Esophagus squamous epithelium (tissue), 4 donors: ENCODE measurements around the gene CDK5RAP2.

Source experiments
- POLR2A ChIP-seq, 4 donors: fragments of 450-650 bp; IDR thresholded peaks; one replicate each; pipeline ENCODE4 v1.6.1; 2017; ENCODE audit warnings: antibody characterized with exemption in 4 of 4, mild to moderate bottlenecking in 4 of 4, moderate library complexity in 3 of 4
- TF ChIP-seq, protein P1 (sequence below), 6 experiments: fragments of 450-650 bp in 4 of 6; fragments of 200-600 bp in 2 of 6; sonication (generic) in 2 of 6; IDR thresholded peaks; one replicate each; pipeline ENCODE4 v1.5.1; 2016 to 2019; ENCODE audit warnings: antibody characterized with exemption in 6 of 6, mild to moderate bottlenecking in 4 of 6, moderate library complexity in 4 of 6

DNA sequence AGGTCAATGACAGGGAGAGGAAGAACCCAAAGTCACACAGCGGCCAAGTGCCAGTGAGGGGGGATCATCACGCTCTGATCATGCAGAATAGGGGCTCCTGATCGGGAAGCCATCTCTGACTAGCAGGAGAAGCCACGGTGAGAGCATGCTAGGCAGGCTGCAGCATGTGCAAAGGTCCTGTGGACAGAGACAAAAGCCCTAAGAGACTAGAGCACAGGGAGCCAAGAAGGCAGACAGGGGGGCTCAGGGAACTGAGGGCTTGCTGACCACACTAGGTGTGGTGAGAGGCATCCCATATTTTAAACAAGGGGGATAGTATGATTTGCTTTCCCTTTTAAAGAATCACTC, 195.1 kb downstream of the CDK5RAP2 start:
- TF ChIP-seq, protein P1, sequence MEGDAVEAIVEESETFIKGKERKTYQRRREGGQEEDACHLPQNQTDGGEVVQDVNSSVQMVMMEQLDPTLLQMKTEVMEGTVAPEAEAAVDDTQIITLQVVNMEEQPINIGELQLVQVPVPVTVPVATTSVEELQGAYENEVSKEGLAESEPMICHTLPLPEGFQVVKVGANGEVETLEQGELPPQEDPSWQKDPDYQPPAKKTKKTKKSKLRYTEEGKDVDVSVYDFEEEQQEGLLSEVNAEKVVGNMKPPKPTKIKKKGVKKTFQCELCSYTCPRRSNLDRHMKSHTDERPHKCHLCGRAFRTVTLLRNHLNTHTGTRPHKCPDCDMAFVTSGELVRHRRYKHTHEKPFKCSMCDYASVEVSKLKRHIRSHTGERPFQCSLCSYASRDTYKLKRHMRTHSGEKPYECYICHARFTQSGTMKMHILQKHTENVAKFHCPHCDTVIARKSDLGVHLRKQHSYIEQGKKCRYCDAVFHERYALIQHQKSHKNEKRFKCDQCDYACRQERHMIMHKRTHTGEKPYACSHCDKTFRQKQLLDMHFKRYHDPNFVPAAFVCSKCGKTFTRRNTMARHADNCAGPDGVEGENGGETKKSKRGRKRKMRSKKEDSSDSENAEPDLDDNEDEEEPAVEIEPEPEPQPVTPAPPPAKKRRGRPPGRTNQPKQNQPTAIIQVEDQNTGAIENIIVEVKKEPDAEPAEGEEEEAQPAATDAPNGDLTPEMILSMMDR (IDR thresholded peaks at IDR 0.05): no peak
- no peak for TF ChIP-seq POLR2A (IDR thresholded peaks at IDR 0.05)
